Parathyroid adenoma (tissue), 2 donors: ENCODE data around the gene RBM28.

Experiments used
- H2AFZ ChIP-seq: fragments of 300-600 bp; sonication (generic); one replicate; pipeline ENCODE4 v1.7.0; 2017; ENCODE audit warnings: antibody characterized with exemption, mild to moderate bottlenecking
- H3K27ac ChIP-seq: fragments of 300-600 bp; sonication (generic); one replicate; pipeline ENCODE4 v1.7.0; 2017
- H3K27me3 ChIP-seq: fragments of 300-600 bp; sonication (generic); one replicate; pipeline ENCODE4 v1.7.0; 2017; ENCODE audit warnings: low read length; ENCODE audit not compliant: control insufficient read depth, insufficient read depth
- H3K36me3 ChIP-seq: fragments of 300-600 bp; sonication (generic); one replicate; pipeline ENCODE4 v1.7.0; 2017; ENCODE audit warnings: low read length; ENCODE audit not compliant: control insufficient read depth, insufficient read depth
- H3K4me1 ChIP-seq: fragments of 300-600 bp; sonication (generic); one replicate; pipeline ENCODE4 v1.7.0; 2017; ENCODE audit warnings: control low read depth
- H3K4me2 ChIP-seq: fragments of 300-600 bp; sonication (generic); one replicate; pipeline ENCODE4 v1.7.0; 2017; ENCODE audit warnings: low read length
- H3K4me3 ChIP-seq: fragments of 300-600 bp; sonication (generic); one replicate; pipeline ENCODE4 v1.7.0; 2017; ENCODE audit warnings: low read depth, low read length
- H3K79me2 ChIP-seq: fragments of 300-600 bp; sonication (generic); one replicate; pipeline ENCODE4 v1.7.0; 2017; ENCODE audit warnings: control low read depth
- H3K9ac ChIP-seq: fragments of 300-600 bp; sonication (generic); one replicate; pipeline ENCODE4 v1.7.0; 2017; ENCODE audit warnings: mild to moderate bottlenecking
- H3K9me3 ChIP-seq: fragments of 300-600 bp; sonication (generic); one replicate; pipeline ENCODE4 v1.7.0; 2017; ENCODE audit warnings: low read length; ENCODE audit not compliant: control insufficient read depth
- CTCF ChIP-seq: fragments of 300-600 bp; sonication (generic); IDR thresholded peaks from one replicate; pipeline ENCODE4 v1.7.0; 2017; ENCODE audit warnings: antibody characterized with exemption, mild to moderate bottlenecking
- donor health status: primary hyperparathyroidism.

Gene RBM28

GRCh38 chr7:128278366-128278765, 65.3 kb downstream of the RBM28 start:
- H3K4me2 ChIP-seq, result no peak overlapping the region
- no peak for TF ChIP-seq CTCF

GRCh38 chr7:128275681-128276080, 68.0 kb downstream of the RBM28 start:
- no peak overlapping the region for H3K9ac ChIP-seq
- H3K79me2 ChIP-seq, result no peaks in the 10 kb centered on the region
- no peak for TF ChIP-seq CTCF
- no peaks in the 10 kb centered on the region for H3K9me3 ChIP-seq
- peaks cover 3% of the 10 kb centered on the region for H3K27me3 ChIP-seq
- H3K4me1 ChIP-seq, result peaks cover 11% of the 10 kb centered on the region
- H3K4me2 ChIP-seq, result no peak overlapping the region
- no peak overlapping the region for H3K27ac ChIP-seq
- H3K36me3 ChIP-seq, result no peaks in the 10 kb centered on the region
- no peak overlapping the region for H2AFZ ChIP-seq
- no peak overlapping the region for H3K4me3 ChIP-seq

More at GRCh38 chr7:128278366-128278765, 65.3 kb downstream of the RBM28 start:
- H3K27me3 ChIP-seq, result no peaks in the 10 kb centered on the region
- no peak overlapping the region for H2AFZ ChIP-seq
- no peaks in the 10 kb centered on the region for H3K79me2 ChIP-seq
- H3K4me3 ChIP-seq, result no peak overlapping the region
- no peak overlapping the region for H3K27ac ChIP-seq
- no peaks in the 10 kb centered on the region for H3K9me3 ChIP-seq
- H3K4me1 ChIP-seq, result no peaks in the 10 kb centered on the region
- H3K9ac ChIP-seq, result no peak overlapping the region
- no peaks in the 10 kb centered on the region for H3K36me3 ChIP-seq

- H3K27me3 ChIP-seq, result peaks cover 5% of the 10 kb centered on the region
These were observed 68.7 kb downstream of the RBM28 start for GRCh38 chr7:128274884-128275603.

GRCh38 chr7:128274246-128274883, 69.3 kb downstream of the RBM28 start:
- Histone ChIP-seq H3K4me2 (no peak overlapping the region), H3K9me3 (no peaks in the 10 kb centered on the region), H3K27me3 (peaks cover 5% of the 10 kb centered on the region), H3K27ac (no peak overlapping the region), H2AFZ (no peak overlapping the region), H3K79me2 (no peaks in the 10 kb centered on the region), H3K9ac (no peak overlapping the region), H3K4me3 (no peak overlapping the region), H3K4me1 (peaks cover 11% of the 10 kb centered on the region), H3K36me3 (no peaks in the 10 kb centered on the region)
- no peak for TF ChIP-seq CTCF

More at GRCh38 chr7:128274884-128275603, 68.7 kb downstream of the RBM28 start:
- Histone ChIP-seq H2AFZ (no peak overlapping the region), H3K4me1 (peaks cover 11% of the 10 kb centered on the region), H3K4me3 (no peak overlapping the region), H3K79me2 (no peaks in the 10 kb centered on the region), H3K36me3 (no peaks in the 10 kb centered on the region), H3K27ac (no peak overlapping the region), H3K4me2 (no peak overlapping the region), H3K9me3 (no peaks in the 10 kb centered on the region), H3K9ac (no peak overlapping the region)
- no peak for TF ChIP-seq CTCF
